ENCODE results near the gene FAF1. TPM values are rescaled to one million over a fixed set of nuclear protein-coding genes. Genes with fewer than 3 reads are reported as not detected.
A peak's percentile ranks its signal among the peaks of the same experiment; 100 is the strongest.

The FAF1 gene
- total and polyA plus RNA-seq, 2 of the 8 experiments (the other 6 are each of a cell fraction or from before 2014, with no cell fraction given), result 10.8 to 65.9 TPM

GRCh38 chr1:50968158-50968820 lies 8.2 kb upstream of the FAF1 start:
- Histone ChIP-seq H3K27me3 (replicated peaks in 1 of 4; ENCODE audit: control insufficient read depth in 3 of 4, extremely low read depth in 1 of 4, insufficient read depth in 3 of 4, low read length in 3 of 4) (peaks cover 37 to 72% (median 55%) of the 10 kb centered on the region in 4 experiments), H2AFZ (ENCODE audit: low read length) (peak overlapping the region; percentile 60; the same call in 1 of the 2 replicates), H3K18ac (ENCODE audit: extremely low read depth, low read length) (no peak overlapping the region), H3K27ac (ENCODE audit: low read depth, low read length) (no peak overlapping the region), H3K23me2 (ENCODE audit: low read depth, low read length) (peaks cover 10% of the 10 kb centered on the region; the same call in 1 of the 2 replicates), H3K14ac (ENCODE audit: insufficient read length) (no peak overlapping the region), H2AK5ac (ENCODE audit: low read depth, low read length) (no peak overlapping the region), H2BK20ac (ENCODE audit: low read length) (no peak overlapping the region), H3K9ac (replicated peaks in 1 of 4; ENCODE audit: extremely low read depth in 1 of 4, low read depth in 3 of 4, low read length in 3 of 4) (no peak overlapping the region), H2BK15ac (ENCODE audit: low read length) (no peak overlapping the region), H3K56ac (replicated peaks; ENCODE audit: insufficient read length, low read depth, low read length) (no peak overlapping the region), H3K4ac (replicated peaks; ENCODE audit: insufficient read length, low read depth, low read length) (no peak overlapping the region), H4K20me1 (replicated peaks in 1 of 2; ENCODE audit: control insufficient read depth in 1 of 2, insufficient read depth in 2 of 2, low read length in 2 of 2) (peaks cover 5 to 13% of the 10 kb centered on the region in 2 experiments), H3K4me3 (ENCODE audit: extremely low read depth in 1 of 4, insufficient read depth in 2 of 4, low read depth in 3 of 4, low read length in 4 of 4) (peak overlapping the region; percentile 47 to 66 (median 53)), H2BK120ac (replicated peaks; ENCODE audit: low read depth, low read length) (no peak overlapping the region), H4K8ac (ENCODE audit: extremely low read depth, insufficient read depth, low read length) (no peak overlapping the region), H2BK12ac (ENCODE audit: low read depth, low read length) (no peak overlapping the region), H3K4me2 (ENCODE audit: insufficient read depth in 1 of 2, low read depth in 2 of 2, low read length in 2 of 2) (peak overlapping the region; percentile 97 to 99), H3K36me3 (ENCODE audit: control insufficient read depth in 2 of 4, insufficient read depth in 4 of 4, low read length in 3 of 4) (no peaks in the 10 kb centered on the region; a peak in 1 of 8 replicates), H3K23ac (ENCODE audit: insufficient read length) (no peak overlapping the region), H3K9me3 (ENCODE audit: insufficient read depth in 2 of 2, low read depth in 1 of 2, low read length in 1 of 2) (no peaks in the 10 kb centered on the region), H4K91ac (replicated peaks; ENCODE audit: insufficient read length, low read length) (no peak overlapping the region), H4K5ac (ENCODE audit: insufficient read length, low read depth, low read length) (no peak overlapping the region), H3K4me1 (replicated peaks in 1 of 4; ENCODE audit: control insufficient read depth in 3 of 4, insufficient read depth in 4 of 4, low read length in 3 of 4) (peaks cover 6 to 12% (median 9%) of the 10 kb centered on the region in 4 experiments), H3K79me2 (ENCODE audit: control insufficient read depth in 1 of 2, insufficient read depth in 2 of 2, low read length in 2 of 2) (no peaks in the 10 kb centered on the region), H2BK5ac (ENCODE audit: low read depth, low read length) (no peak overlapping the region), H3K79me1 (ENCODE audit: low read depth, low read length) (no peaks in the 10 kb centered on the region)
- ChIA-PET CTCF (ENCODE audit: partially characterized antibody) (interaction anchor here (0.6 to 2.8 kb wide), 10 partner anchors 8 to 223 kb away, joined by 3 to 18 read pairs (median 4); partner anchors contain the start of gene FAF1), POLR2A (ENCODE audit: partially characterized antibody) (interaction anchor here (0.7 to 1.9 kb wide), 4 partner anchors 8 to 10 kb away, joined by 3 to 7 read pairs (median 4); partner anchors contain the start of gene FAF1)
- DNase-seq (ENCODE audit: low read depth in 1 of 2, low spot score in 2 of 2) (peak in 1 of 2 experiments; percentile 87), FAIRE-seq (no peak)
- WGBS, 2 experiments (ENCODE audit: extremely low coverage in 1 of 2, insufficient coverage in 1 of 2, insufficient read length in 1 of 2, insufficient replicate concordance in 2 of 2, low coverage in 1 of 2, low lambda C conversion rate in 2 of 2, missing lambda C conversion rate in 1 of 2), result 1% methylated on average over 47 of the region's 70 CpGs; no CpG with 5 or more reads in 1 of the 2 experiments
- no peak for TF ChIP-seq NANOG (IDR thresholded peaks at IDR 0.05; ENCODE audit: insufficient read depth, low read depth, low read length, poor library complexity, severe bottlenecking)
- TF ChIP-seq E2F6 (IDR thresholded peaks at IDR 0.05), result peak; percentile 85
- TF ChIP-seq RAD21 (IDR thresholded peaks at IDR 0.05 in 1 of 2, conservative IDR thresholded peaks at IDR 0.05 in 1 of 2; ENCODE audit: low read depth in 2 of 2, low read length in 2 of 2), result peak; percentile 31 to 44; a peak in 3 of 4 replicates
- TF ChIP-seq KDM1A (IDR thresholded peaks at IDR 0.05; ENCODE audit: borderline replicate concordance, low read length), result no peak
- TF ChIP-seq HDAC2 (IDR thresholded peaks at IDR 0.05; ENCODE audit: borderline replicate concordance in 1 of 2, low read depth in 2 of 2, low read length in 2 of 2), result peak in 1 of 2 experiments; percentile 4; a peak in 1 of 4 replicates
- peak; percentile 35 for TF ChIP-seq TAF7 (optimal IDR thresholded peaks at IDR 0.05; ENCODE audit: borderline replicate concordance, low read depth, low read length)
- no peak for TF ChIP-seq ATF3 (IDR thresholded peaks at IDR 0.05; ENCODE audit: insufficient read depth, low read depth, low read length)
- no peak; the same call in 1 of the 2 replicates for TF ChIP-seq BRCA1 (IDR thresholded peaks at IDR 0.05; ENCODE audit: low read depth, low read length)
- TF ChIP-seq EGR1 (IDR thresholded peaks at IDR 0.05; ENCODE audit: borderline replicate concordance, low read depth, low read length), result peak; percentile 66; the same call in 1 of the 2 replicates

All from H1 (cell line).